Ishikawa (cell line): ENCODE measurements around the gene SAAL1.

Experiments
- TAF1 ChIP-seq: IDR thresholded peaks from 2 replicates; pipeline ENCODE4 v1.6.1; 2012; ENCODE audit warnings: low read depth, mild to moderate bottlenecking
- TCF12 ChIP-seq: IDR thresholded peaks from 2 replicates; pipeline ENCODE4 v1.6.1; 2012; ENCODE audit warnings: low read depth
- TEAD4 ChIP-seq: IDR thresholded peaks from 2 replicates; pipeline ENCODE4 v1.6.1; 2012
- YY1 ChIP-seq: IDR thresholded peaks from 2 replicates; pipeline ENCODE4 v1.6.1; 2012; ENCODE audit warnings: low read depth
- TF ChIP-seq, protein P1 (sequence below): IDR thresholded peaks from 2 replicates; pipeline ENCODE4 v1.6.1; 2012

DNA sequence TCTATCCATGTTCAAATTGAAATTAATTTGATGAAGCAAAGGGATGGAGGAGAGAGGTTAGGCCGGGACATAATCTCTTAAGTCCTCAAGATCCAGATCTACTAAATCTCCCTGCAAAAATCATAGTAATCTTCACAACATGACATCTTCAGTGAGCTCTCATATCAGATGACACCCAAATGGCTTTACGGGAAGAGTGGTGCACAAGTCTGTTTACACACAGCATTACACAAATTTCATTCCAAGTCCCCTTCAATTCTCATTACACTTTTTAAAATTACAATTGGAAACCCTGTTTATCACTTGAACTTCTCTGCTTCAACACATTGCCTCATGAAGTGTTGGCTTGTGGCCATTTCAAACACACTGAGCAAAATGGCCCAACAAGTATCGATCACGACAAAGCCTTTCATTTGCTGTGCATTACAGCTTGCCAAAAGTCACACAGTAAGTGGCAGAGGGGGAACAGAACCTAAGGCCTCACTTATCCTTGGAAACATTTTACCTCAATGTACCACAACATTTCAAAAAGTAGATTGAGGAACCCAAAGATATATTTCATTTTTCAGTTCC is 41.9 kb downstream of the SAAL1 start:
- no peak for TF ChIP-seq TCF12
- no peak for TF ChIP-seq YY1
- TF ChIP-seq, protein P1, sequence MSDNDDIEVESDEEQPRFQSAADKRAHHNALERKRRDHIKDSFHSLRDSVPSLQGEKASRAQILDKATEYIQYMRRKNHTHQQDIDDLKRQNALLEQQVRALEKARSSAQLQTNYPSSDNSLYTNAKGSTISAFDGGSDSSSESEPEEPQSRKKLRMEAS = no peak
- no peak for TF ChIP-seq TAF1
- no peak for TF ChIP-seq TEAD4
